H1 (cell line): ENCODE measurements around the gene ADGRG2. TPM values are rescaled to one million over a fixed set of nuclear protein-coding genes. Genes with fewer than 3 reads are reported as not detected.

Source experiments
- CTCF ChIA-PET: fragments of 300-600 bp; sonication (Branson Sonifier 250); formaldehyde crosslinking; loops from one replicate; lab custom pipeline; 2021; ENCODE audit not compliant: partially characterized antibody; lab: Charles Lee
- POLR2A ChIA-PET: fragments of 300-600 bp; sonication (Branson Sonifier 250); formaldehyde crosslinking; loops from one replicate; lab custom pipeline; 2021; ENCODE audit warnings: inconsistent platforms; ENCODE audit not compliant: partially characterized antibody; lab: Charles Lee
- DNase-seq, 2 experiments: peaks; one replicate each; pipeline versions ENCODE4 v3.0.0 to v3.0.0-alpha.2; 2010 to 2022; ENCODE audit warnings: low spot score in 2 of 2, low read depth in 1 of 2, mixed read lengths in 1 of 2
- FAIRE-seq: peaks from 2 replicates; lab custom pipeline; 2011; peaks lifted over from hg19 to GRCh38; lab: Jason Lieb, UNC
- H2AFZ ChIP-seq: 2 replicates; pipeline ENCODE4 v1.8.1; 2012; ENCODE audit warnings: low read length, inconsistent platforms
- H2AK5ac ChIP-seq: 2 replicates; pipeline ENCODE4 v1.6.1; 2013; ENCODE audit warnings: low read depth, low read length
- H2BK120ac ChIP-seq: replicated peaks from 2 replicates; pipeline ENCODE3; 2013; ENCODE audit warnings: low read depth, low read length, inconsistent platforms
- H2BK12ac ChIP-seq: 2 replicates; pipeline ENCODE4 v1.6.1; 2013; ENCODE audit warnings: low read depth, low read length
- H2BK15ac ChIP-seq: 2 replicates; pipeline ENCODE4 v1.6.1; 2013; ENCODE audit warnings: low read length
- H2BK20ac ChIP-seq: 2 replicates; pipeline ENCODE4 v1.6.1; 2013; ENCODE audit warnings: low read length
- H2BK5ac ChIP-seq: 2 replicates; pipeline ENCODE4 v1.6.1; 2013; ENCODE audit warnings: low read depth, low read length
- H3K14ac ChIP-seq: 2 replicates; pipeline ENCODE4 v1.6.1; 2013; ENCODE audit warnings: inconsistent platforms; ENCODE audit not compliant: insufficient read length
- H3K18ac ChIP-seq: 2 replicates; pipeline ENCODE4 v1.6.1; 2013; ENCODE audit warnings: low read length; ENCODE audit errors: extremely low read depth
- H3K23ac ChIP-seq: 2 replicates; pipeline ENCODE4 v1.6.1; 2013; ENCODE audit warnings: inconsistent platforms; ENCODE audit not compliant: insufficient read length
- H3K23me2 ChIP-seq: 2 replicates; pipeline ENCODE4 v1.6.1; 2013; ENCODE audit warnings: low read depth, low read length
- H3K27ac ChIP-seq: 2 replicates; pipeline ENCODE4 v1.6.1; 2011; ENCODE audit warnings: low read depth, low read length, inconsistent platforms
- H3K27me3 ChIP-seq, 4 experiments: replicated peaks in 1 of 4; 1 replicate in 1 of 4; 2 replicates in 3 of 4; pipeline versions ENCODE4 v1.6.1 to v1.8.1; 2011 to 2013; ENCODE audit warnings: low read length in 3 of 4, mild to moderate bottlenecking in 3 of 4, inconsistent platforms in 2 of 4, mixed read lengths in 2 of 4, moderate library complexity in 1 of 4; ENCODE audit not compliant: control insufficient read depth in 3 of 4, insufficient read depth in 3 of 4; ENCODE audit errors: extremely low read depth in 1 of 4
- H3K36me3 ChIP-seq, 4 experiments: 2 replicates each; pipeline versions ENCODE4 v1.6.1 to v1.8.1; 2011 to 2013; ENCODE audit warnings: mild to moderate bottlenecking in 4 of 4, low read length in 3 of 4, moderate library complexity in 2 of 4, control low read depth in 1 of 4, inconsistent platforms in 1 of 4; ENCODE audit not compliant: insufficient read depth in 4 of 4, control insufficient read depth in 2 of 4
- H3K4ac ChIP-seq: replicated peaks from 2 replicates; pipeline ENCODE3; 2013; ENCODE audit warnings: low read length, low read depth, mixed read lengths, inconsistent platforms; ENCODE audit not compliant: insufficient read length
- H3K4me1 ChIP-seq, 4 experiments: replicated peaks in 1 of 4; 1 replicate in 1 of 4; 2 replicates in 3 of 4; pipeline versions ENCODE4 v1.6.1 to v1.8.1; 2011 to 2013; ENCODE audit warnings: low read length in 3 of 4, inconsistent platforms in 2 of 4, mixed read lengths in 1 of 4; ENCODE audit not compliant: insufficient read depth in 4 of 4, control insufficient read depth in 3 of 4
- H3K4me2 ChIP-seq, 2 experiments: 2 replicates each; pipeline versions ENCODE4 v1.6.1 to v1.8.1; 2011 to 2013; ENCODE audit warnings: low read depth in 2 of 2, low read length in 2 of 2, control low read depth in 1 of 2, inconsistent platforms in 1 of 2, mild to moderate bottlenecking in 1 of 2; ENCODE audit not compliant: insufficient read depth in 1 of 2
- H3K4me3 ChIP-seq, 4 experiments: fragments of 200-600, 300-600 bp in 1 of 4; sonication (generic), shearing (Covaris generic), sonication (Bioruptor Twin) in 1 of 4; 2 replicates each; pipeline versions ENCODE4 v1.5.1 to v1.8.1; 2011 to 2016; ENCODE audit warnings: low read length in 4 of 4, low read depth in 3 of 4, control low read depth in 2 of 4, inconsistent platforms in 2 of 4, mild to moderate bottlenecking in 2 of 4, mixed read lengths in 1 of 4, moderate library complexity in 1 of 4; ENCODE audit not compliant: insufficient read depth in 2 of 4; ENCODE audit errors: extremely low read depth in 1 of 4
- H3K56ac ChIP-seq: replicated peaks from 2 replicates; pipeline ENCODE3; 2013; ENCODE audit warnings: low read depth, mild to moderate bottlenecking, mixed read lengths, low read length, inconsistent platforms; ENCODE audit not compliant: insufficient read length
- H3K79me1 ChIP-seq: 2 replicates; pipeline ENCODE4 v1.6.1; 2013; ENCODE audit warnings: low read depth, low read length, control low read depth
- H3K79me2 ChIP-seq, 2 experiments: 2 replicates each; pipeline versions ENCODE4 v1.6.1 to v1.8.1; 2012 to 2013; ENCODE audit warnings: low read length in 2 of 2, mild to moderate bottlenecking in 2 of 2, inconsistent platforms in 1 of 2; ENCODE audit not compliant: insufficient read depth in 2 of 2, control insufficient read depth in 1 of 2
- H3K9ac ChIP-seq, 4 experiments: replicated peaks in 1 of 4; 1 replicate in 1 of 4; 2 replicates in 3 of 4; pipeline versions ENCODE4 v1.6.1 to v1.8.1; 2011 to 2013; ENCODE audit warnings: low read depth in 3 of 4, low read length in 3 of 4, control low read depth in 2 of 4, mild to moderate bottlenecking in 2 of 4, moderate library complexity in 2 of 4, inconsistent platforms in 1 of 4; ENCODE audit errors: extremely low read depth in 1 of 4
- H3K9me3 ChIP-seq, 2 experiments: 2 replicates each; pipeline versions ENCODE4 v1.6.1 to v1.8.1; 2012 to 2013; ENCODE audit warnings: mild to moderate bottlenecking in 2 of 2, moderate library complexity in 2 of 2, control low read depth in 1 of 2, inconsistent platforms in 1 of 2, low read depth in 1 of 2, low read length in 1 of 2, mixed read lengths in 1 of 2; ENCODE audit not compliant: insufficient read depth in 2 of 2
- H4K20me1 ChIP-seq, 2 experiments: replicated peaks in 1 of 2; 2 replicates each; pipeline versions ENCODE3 to v1.8.1; 2011 to 2013; ENCODE audit warnings: inconsistent platforms in 2 of 2, low read length in 2 of 2, mild to moderate bottlenecking in 1 of 2; ENCODE audit not compliant: insufficient read depth in 2 of 2, control insufficient read depth in 1 of 2
- H4K5ac ChIP-seq: 2 replicates; pipeline ENCODE4 v1.6.1; 2013; ENCODE audit warnings: low read length, low read depth, mixed read lengths, inconsistent platforms; ENCODE audit not compliant: insufficient read length
- H4K8ac ChIP-seq: 2 replicates; pipeline ENCODE4 v1.8.0; 2013; ENCODE audit warnings: mild to moderate bottlenecking, moderate library complexity, low read length, inconsistent platforms; ENCODE audit not compliant: insufficient read depth; ENCODE audit errors: extremely low read depth
- H4K91ac ChIP-seq: replicated peaks from 2 replicates; pipeline ENCODE3; 2013; ENCODE audit warnings: low read length, mixed read lengths, inconsistent platforms; ENCODE audit not compliant: insufficient read length
- PHF8 ChIP-seq: fragments of 200-600 bp; sonication (generic); conservative IDR thresholded peaks from 2 replicates; pipeline ENCODE4 v1.7.1; 2012; ENCODE audit warnings: low read depth, mild to moderate bottlenecking, inconsistent platforms, low read length, moderate library complexity
- SIN3A ChIP-seq, 2 experiments: IDR thresholded peaks in 1 of 2; conservative IDR thresholded peaks in 1 of 2; 2 replicates each; pipeline ENCODE4 v1.6.1; 2011 to 2012; ENCODE audit warnings: low read length in 2 of 2, improper control_type of control experiment in 1 of 2, low read depth in 1 of 2, mild to moderate bottlenecking in 1 of 2
- TBP ChIP-seq: IDR thresholded peaks from 2 replicates; pipeline ENCODE4 v1.6.1; 2011; ENCODE audit warnings: low read depth, low read length, improper control_type of control experiment
- WGBS, 2 experiments: shearing (Covaris generic) in 1 of 2; methylation state at CpG; one replicate each; pipeline versions ENCODE4 v1.1.6 to v1.1.7; 2013 to 2015; ENCODE audit warnings: low lambda C conversion rate in 2 of 2, mixed read lengths in 2 of 2, inconsistent platforms in 1 of 2, low coverage in 1 of 2, missing lambda C conversion rate in 1 of 2; ENCODE audit not compliant: insufficient replicate concordance in 2 of 2, insufficient coverage in 1 of 2, insufficient read length in 1 of 2; ENCODE audit errors: extremely low coverage in 1 of 2, missing lambda C conversion rate in 1 of 2; 5-methylcytosine and 5-hydroxymethylcytosine counted together
- polyA plus RNA-seq, 7 experiments: library from polyadenylated mRNA; depleted of rRNA in 3 of 7; stranded (reverse) in 5 of 7; unstranded in 2 of 7; fragments of >200 nt in 5 of 7; fragments of 200-250 nt in 2 of 7; gene quantifications; 1 replicate in 5 of 7; 2 replicates in 1 of 7; 4 replicates in 1 of 7; pipeline versions ENCODE4 v1.2.1 to v1.2.3, GENCODE V29; 2011 to 2013; ENCODE audit warnings: missing spikeins in 2 of 7, mixed read lengths in 2 of 7
- total RNA-seq: library from RNA; stranded (reverse); fragmentation: NEBNext Ultra II Directional; extraction: Animal tissue kit (Norgen Biotek cat#: 25700); gene quantifications from 2 replicates; pipeline ENCODE4 v1.2.1, GENCODE V29; 2021

The ADGRG2 gene
- total and polyA plus RNA-seq, 2 of the 8 experiments (the other 6 are each of a cell fraction or from before 2014, with no cell fraction given) = 8.9 to 13.3 TPM

DNA sequence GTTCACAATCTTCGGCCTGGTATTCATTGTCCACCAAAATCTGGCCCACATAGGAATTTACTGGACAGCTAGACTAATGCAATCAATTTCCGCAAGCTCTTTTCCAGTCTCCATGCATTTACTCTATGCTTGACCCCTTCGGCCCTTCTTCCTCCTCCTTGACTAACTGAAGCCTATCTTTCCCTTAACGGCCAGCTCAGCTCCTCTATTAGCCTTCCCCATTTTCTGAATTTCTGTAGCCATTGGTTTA, 137.2 kb downstream of the ADGRG2 start:
- Histone ChIP-seq H4K91ac (no peak overlapping the region), H2BK120ac (no peak overlapping the region), H3K56ac (no peak overlapping the region), H2AFZ (no peak overlapping the region), H3K27me3 (no peaks in the 10 kb centered on the region), H3K79me2 (peaks cover 0 to 18% of the 10 kb centered on the region in 2 experiments; a peak in 2 of 4 replicates), H3K4ac (no peak overlapping the region), H3K9ac (peak overlapping the region; percentile 10 to 83 (median 30); a peak in 5 of 7 replicates), H3K23ac (no peak overlapping the region), H3K23me2 (no peaks in the 10 kb centered on the region; the same call in 1 of the 2 replicates), H3K9me3 (no peaks in the 10 kb centered on the region), H3K36me3 (no peaks in the 10 kb centered on the region), H3K4me1 (peaks cover 0 to 3% (median under 1%) of the 10 kb centered on the region in 4 experiments; a peak in 2 of 7 replicates), H4K5ac (no peak overlapping the region), H2BK5ac (no peak overlapping the region), H2BK12ac (no peak overlapping the region), H2BK15ac (no peak overlapping the region), H2BK20ac (no peak overlapping the region), H3K14ac (no peak overlapping the region), H3K27ac (no peak overlapping the region), H3K4me3 (peak overlapping the region; percentile 73 to 90 (median 83)), H3K18ac (no peak overlapping the region), H2AK5ac (no peak overlapping the region), H4K8ac (no peak overlapping the region), H4K20me1 (no peaks in the 10 kb centered on the region), H3K4me2 (peak overlapping the region; percentile 51 to 68), H3K79me1 (no peaks in the 10 kb centered on the region)
- DNase-seq (no peak), FAIRE-seq (no peak)
- 16% methylated on average over 4 of the region's 4 CpGs; no CpG with 5 or more reads in 1 of the 2 experiments for WGBS, 2 experiments
- TF ChIP-seq SIN3A (conservative IDR thresholded peaks at IDR 0.05 in 1 of 2, IDR thresholded peaks at IDR 0.05 in 1 of 2; ENCODE audit: low read depth in 1 of 2, low read length in 2 of 2) (0 out of 4 replicates have a peak, but pooled peaks of 1 of the 2 experiments have one; percentile 2), PHF8 (no peak), TBP (peak; percentile 1; the same call in 1 of the 2 replicates)
- ChIA-PET POLR2A (no interaction called here), CTCF (interaction anchor here (0.6 to 1.9 kb wide), 5 partner anchors 13 to 349 kb away, joined by 3 to 5 read pairs (median 3); no protein-coding TSS in a partner anchor)
